Fibroblast of lung (primary cell): ENCODE data around the gene PRDX2. TPM values are rescaled to one million over a fixed set of nuclear protein-coding genes. Genes with fewer than 3 reads are reported as not detected.

ENCODE experiments used
- DNase-seq, 2 donors: peaks; one replicate each; pipeline versions ENCODE4 v3.0.0 to v3.0.0-alpha.2; 2010; ENCODE audit warnings: low read depth in 2 of 2
- H2AFZ ChIP-seq: 2 replicates; pipeline ENCODE4 v1.5.1; 2012; ENCODE audit warnings: low read length, control low read depth, inconsistent platforms
- H3K27ac ChIP-seq: 2 replicates; pipeline ENCODE4 v1.5.1; 2011; ENCODE audit warnings: low read length, control low read depth; ENCODE audit not compliant: insufficient read depth
- H3K27me3 ChIP-seq: 2 replicates; pipeline ENCODE4 v1.5.1; 2011; ENCODE audit warnings: mild to moderate bottlenecking, low read length; ENCODE audit not compliant: control insufficient read depth, insufficient read depth
- H3K36me3 ChIP-seq: 2 replicates; pipeline ENCODE4 v1.5.1; 2011; ENCODE audit warnings: low read length; ENCODE audit not compliant: control insufficient read depth, insufficient read depth
- H3K4me1 ChIP-seq: 2 replicates; pipeline ENCODE4 v1.5.1; 2011; ENCODE audit warnings: low read length; ENCODE audit not compliant: control insufficient read depth, insufficient read depth; ENCODE audit errors: extremely low read depth
- H3K4me2 ChIP-seq: 2 replicates; pipeline ENCODE4 v1.5.1; 2011; ENCODE audit warnings: low read length, control low read depth; ENCODE audit not compliant: insufficient read depth; ENCODE audit errors: extremely low read depth
- H3K4me3 ChIP-seq, 4 experiments: fragments of 200-600 bp in 1 of 4; sonication (generic) in 1 of 4; replicated peaks in 1 of 4; 2 replicates each; pipeline ENCODE4 v1.5.1; 2011 to 2016; ENCODE audit warnings: low read length in 4 of 4, low read depth in 3 of 4, mild to moderate bottlenecking in 3 of 4, control low read depth in 2 of 4, inconsistent platforms in 1 of 4, mixed read lengths in 1 of 4; ENCODE audit not compliant: insufficient read depth in 1 of 4; ENCODE audit errors: control extremely low read depth in 1 of 4
- H3K79me2 ChIP-seq: 2 replicates; pipeline ENCODE4 v1.5.1; 2012; ENCODE audit warnings: mild to moderate bottlenecking, low read length, inconsistent platforms; ENCODE audit not compliant: control insufficient read depth, insufficient read depth
- H3K9ac ChIP-seq: 2 replicates; pipeline ENCODE4 v1.5.1; 2011; ENCODE audit warnings: mild to moderate bottlenecking, low read length, control low read depth; ENCODE audit not compliant: insufficient read depth
- H3K9me3 ChIP-seq: 2 replicates; pipeline ENCODE4 v1.5.1; 2012; ENCODE audit warnings: low read depth, low read length; ENCODE audit not compliant: control insufficient read depth, insufficient read depth
- H4K20me1 ChIP-seq: 2 replicates; pipeline ENCODE4 v1.5.1; 2011; ENCODE audit warnings: low read length; ENCODE audit not compliant: control insufficient read depth, insufficient read depth; ENCODE audit errors: extremely low read depth
- EZH2 ChIP-seq: IDR thresholded peaks from 2 replicates; pipeline ENCODE4 v1.5.1; 2012; ENCODE audit warnings: low read length, control low read depth, mild to moderate bottlenecking; ENCODE audit errors: missing control alignments
- polyA plus RNA-seq, 2 donors: library from polyadenylated mRNA; depleted of rRNA in 1 of 2; stranded (reverse) in 1 of 2; unstranded in 1 of 2; fragments of >200 nt; gene quantifications; 2 replicates each; pipeline ENCODE4 v1.2.1, GENCODE V29; 2011 to 2012; ENCODE audit warnings: missing spikeins in 1 of 2
- total RNA-seq: library from RNA; depleted of rRNA; stranded (reverse); fragments of >200 nt; gene quantifications from 2 replicates; pipeline ENCODE4 v1.2.1, GENCODE V29; 2014
- TF ChIP-seq, protein P1 (sequence below), 2 donors: IDR thresholded peaks in 1 of 2; conservative IDR thresholded peaks in 1 of 2; 1 replicate in 1 of 2; 2 replicates in 1 of 2; pipeline ENCODE4 v1.5.1; 2011 to 2012; ENCODE audit warnings: low read length in 2 of 2, control low read depth in 1 of 2, inconsistent platforms in 1 of 2, low read depth in 1 of 2, mild to moderate bottlenecking in 1 of 2

Gene PRDX2
- total and polyA plus RNA-seq, 2 donors (not counting 1 experiment from before 2014, with no cell fraction given): 186 to 228 TPM

DNA sequence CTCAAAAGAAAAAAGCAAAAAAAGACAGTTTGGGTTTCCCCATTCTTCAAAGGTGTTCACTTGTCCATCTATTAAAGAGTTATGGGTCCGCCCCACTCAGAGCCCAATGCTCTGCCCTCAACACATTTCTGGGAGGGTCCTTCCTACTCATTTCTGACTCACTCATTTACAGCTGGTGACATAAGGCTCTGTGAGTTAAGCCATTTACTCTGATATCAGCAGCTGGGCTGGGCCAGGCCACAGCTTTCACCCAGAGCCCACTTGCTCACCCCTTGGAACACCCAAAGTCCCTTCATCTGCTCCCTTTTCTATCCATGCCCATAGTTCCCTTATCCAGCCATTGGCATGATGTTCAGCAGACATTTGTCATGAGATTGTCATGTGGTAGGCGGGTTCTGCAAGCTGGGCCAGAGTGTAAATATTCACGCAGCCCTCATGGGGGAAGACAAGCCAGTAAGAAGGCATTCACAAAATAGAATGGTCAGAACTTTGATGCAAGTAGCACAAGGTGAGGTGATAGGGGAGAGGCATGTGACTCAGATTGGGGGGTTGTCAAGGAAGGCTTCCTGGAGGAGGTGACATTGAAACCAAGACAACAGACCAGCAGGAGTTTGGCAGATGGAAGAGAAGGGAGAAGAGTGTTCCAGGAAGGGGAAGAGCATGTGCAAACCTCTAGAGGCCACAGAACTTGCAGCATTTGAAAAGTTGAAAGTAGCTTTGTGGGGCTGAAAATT lies 42.6 kb upstream of the PRDX2 start:
- no peaks in the 10 kb centered on the region for H3K9me3 ChIP-seq
- no peak for DNase-seq
- no peak overlapping the region for H2AFZ ChIP-seq
- H3K4me1 ChIP-seq: peaks cover 6% of the 10 kb centered on the region
- H3K27ac ChIP-seq: no peak overlapping the region
- H3K36me3 ChIP-seq: no peaks in the 10 kb centered on the region
- H4K20me1 ChIP-seq: no peaks in the 10 kb centered on the region
- no peak overlapping the region for H3K4me3 ChIP-seq
- H3K9ac ChIP-seq: no peak overlapping the region
- peaks cover 20% of the 10 kb centered on the region for H3K27me3 ChIP-seq
- no peaks in the 10 kb centered on the region for H3K79me2 ChIP-seq
- no peak overlapping the region for H3K4me2 ChIP-seq
- no peak for TF ChIP-seq EZH2
- TF ChIP-seq, protein P1, sequence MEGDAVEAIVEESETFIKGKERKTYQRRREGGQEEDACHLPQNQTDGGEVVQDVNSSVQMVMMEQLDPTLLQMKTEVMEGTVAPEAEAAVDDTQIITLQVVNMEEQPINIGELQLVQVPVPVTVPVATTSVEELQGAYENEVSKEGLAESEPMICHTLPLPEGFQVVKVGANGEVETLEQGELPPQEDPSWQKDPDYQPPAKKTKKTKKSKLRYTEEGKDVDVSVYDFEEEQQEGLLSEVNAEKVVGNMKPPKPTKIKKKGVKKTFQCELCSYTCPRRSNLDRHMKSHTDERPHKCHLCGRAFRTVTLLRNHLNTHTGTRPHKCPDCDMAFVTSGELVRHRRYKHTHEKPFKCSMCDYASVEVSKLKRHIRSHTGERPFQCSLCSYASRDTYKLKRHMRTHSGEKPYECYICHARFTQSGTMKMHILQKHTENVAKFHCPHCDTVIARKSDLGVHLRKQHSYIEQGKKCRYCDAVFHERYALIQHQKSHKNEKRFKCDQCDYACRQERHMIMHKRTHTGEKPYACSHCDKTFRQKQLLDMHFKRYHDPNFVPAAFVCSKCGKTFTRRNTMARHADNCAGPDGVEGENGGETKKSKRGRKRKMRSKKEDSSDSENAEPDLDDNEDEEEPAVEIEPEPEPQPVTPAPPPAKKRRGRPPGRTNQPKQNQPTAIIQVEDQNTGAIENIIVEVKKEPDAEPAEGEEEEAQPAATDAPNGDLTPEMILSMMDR (conservative IDR thresholded peaks at IDR 0.05 in 1 of 2, IDR thresholded peaks at IDR 0.05 in 1 of 2; ENCODE audit: low read depth in 1 of 2, low read length in 2 of 2): no peak

DNA sequence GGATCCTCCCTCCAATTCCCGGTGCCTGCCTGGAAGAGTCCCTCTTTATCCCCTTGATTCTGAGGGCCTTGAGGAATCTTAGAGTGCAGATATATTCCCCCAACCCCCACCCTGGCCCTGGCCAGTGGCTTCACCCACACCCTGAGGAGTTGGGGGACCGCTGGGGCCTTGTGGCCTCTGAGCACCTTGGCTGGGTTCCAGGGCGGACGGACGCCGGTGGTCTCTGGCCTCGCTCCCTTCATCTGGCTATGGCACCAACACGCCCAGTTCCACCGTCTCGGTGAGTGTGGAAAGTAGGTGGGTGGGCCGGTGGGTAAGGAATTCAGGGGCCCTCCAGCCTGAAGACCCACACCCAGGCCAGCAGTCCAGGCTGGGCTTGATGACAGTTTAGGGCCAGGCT lies 41.7 kb upstream of the PRDX2 start:
- Histone ChIP-seq H3K36me3 (no peaks in the 10 kb centered on the region), H3K4me1 (peaks cover 6% of the 10 kb centered on the region), H2AFZ (no peak overlapping the region), H4K20me1 (no peaks in the 10 kb centered on the region), H3K27ac (no peak overlapping the region), H3K9ac (no peak overlapping the region), H3K79me2 (no peaks in the 10 kb centered on the region), H3K9me3 (no peaks in the 10 kb centered on the region), H3K4me2 (no peak overlapping the region), H3K4me3 (no peak overlapping the region), H3K27me3 (peaks cover 28% of the 10 kb centered on the region)
- TF ChIP-seq, protein P1 (conservative IDR thresholded peaks at IDR 0.05 in 1 of 2, IDR thresholded peaks at IDR 0.05 in 1 of 2; ENCODE audit: low read depth in 1 of 2, low read length in 2 of 2): no peak
- no peak for TF ChIP-seq EZH2
- no peak for DNase-seq

DNA sequence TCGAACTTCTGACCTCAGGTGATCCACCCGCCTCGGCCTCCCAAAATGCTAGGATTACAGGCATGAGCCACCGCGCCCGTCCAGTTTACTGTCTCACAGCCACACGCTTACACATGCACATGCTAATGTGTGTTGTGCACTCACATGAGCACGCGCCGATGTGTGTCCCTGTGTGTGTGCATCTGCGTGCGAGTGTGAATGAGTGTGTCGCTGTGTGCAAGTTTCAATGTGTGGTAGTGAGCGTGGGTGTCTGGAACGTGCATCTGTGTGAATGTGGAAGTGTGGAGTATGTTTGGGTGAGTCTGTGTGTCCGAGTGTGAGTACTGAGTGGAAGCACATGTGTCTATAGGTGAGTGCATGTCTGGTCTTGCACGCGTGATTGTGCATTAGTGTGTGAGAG lies 40.9 kb upstream of the PRDX2 start:
- Histone ChIP-seq H3K9me3 (no peaks in the 10 kb centered on the region), H3K36me3 (no peaks in the 10 kb centered on the region), H3K79me2 (no peaks in the 10 kb centered on the region), H3K27me3 (peaks cover 35% of the 10 kb centered on the region), H3K4me2 (no peak overlapping the region), H3K4me3 (no peak overlapping the region), H2AFZ (no peak overlapping the region), H3K4me1 (peaks cover 6% of the 10 kb centered on the region), H4K20me1 (no peaks in the 10 kb centered on the region), H3K27ac (no peak overlapping the region), H3K9ac (no peak overlapping the region)
- DNase-seq: no peak
- no peak for TF ChIP-seq EZH2
- TF ChIP-seq, protein P1 (conservative IDR thresholded peaks at IDR 0.05 in 1 of 2, IDR thresholded peaks at IDR 0.05 in 1 of 2; ENCODE audit: low read depth in 1 of 2, low read length in 2 of 2): no peak
